T follicular helper cell (primary cell): Measurements from ENCODE around the gene RUNX2.
A peak's percentile ranks its signal among the peaks of the same experiment; 100 is the strongest.
"Not testable (repeated sequence)": the region's sequence is repeated elsewhere in the genome, so short reads cannot be mapped to it uniquely, and the experiment has no call there.

Experiments
- DNase-seq: peaks from one replicate; pipeline ENCODE4 v3.0.0-alpha.2; 2020; ENCODE audit warnings: low read depth
- total RNA-seq, 2 experiments: gene quantifications; one replicate each; lab custom pipeline; 2026; lab: John Stamatoyannopoulos, UW

RUNX2 gene
- 31.0 to 41.3 reads per million in 2 experiments for total RNA-seq

DNA sequence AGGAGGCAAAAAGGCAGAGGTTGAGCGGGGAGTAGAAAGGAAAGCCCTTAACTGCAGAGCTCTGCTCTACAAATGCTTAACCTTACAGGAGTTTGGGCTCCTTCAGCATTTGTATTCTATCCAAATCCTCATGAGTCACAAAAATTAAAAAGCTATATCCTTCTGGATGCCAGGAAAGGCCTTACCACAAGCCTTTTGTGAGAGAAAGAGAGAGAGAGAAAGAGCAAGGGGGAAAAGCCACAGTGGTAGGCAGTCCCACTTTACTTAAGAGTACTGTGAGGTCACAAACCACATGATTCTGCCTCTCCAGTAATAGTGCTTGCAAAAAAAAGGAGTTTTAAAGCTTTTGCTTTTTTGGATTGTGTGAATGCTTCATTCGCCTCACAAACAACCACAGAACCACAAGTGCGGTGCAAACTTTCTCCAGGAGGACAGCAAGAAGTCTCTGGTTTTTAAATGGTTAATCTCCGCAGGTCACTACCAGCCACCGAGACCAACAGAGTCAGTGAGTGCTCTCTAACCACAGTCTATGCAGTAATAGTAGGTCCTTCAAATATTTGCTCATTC, at the start of gene RUNX2:
RUNX2 (plus strand) TSS at position 375 of the 567 bp plus-strand sequence. CDS start 397 bp downstream, outside the sequence.
- no peak for DNase-seq

DNA sequence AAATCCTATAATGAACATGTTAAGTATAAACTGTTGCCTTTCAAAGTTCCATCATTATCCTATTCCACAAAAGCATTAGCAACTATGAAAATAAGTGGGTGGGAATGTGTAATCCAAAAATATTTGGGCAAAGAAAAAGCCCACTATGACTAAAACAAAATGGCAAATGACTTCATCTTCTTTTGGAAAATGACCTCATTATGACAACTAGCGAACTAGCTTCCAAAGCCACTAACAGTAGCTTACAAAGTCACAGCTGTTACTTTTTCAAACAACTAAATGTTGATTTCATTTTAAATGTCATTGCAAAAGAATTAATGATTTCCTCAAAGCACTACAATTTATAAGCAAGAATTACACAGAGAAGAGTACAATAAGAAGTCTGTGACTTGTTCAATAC, 49.8 kb upstream of the RUNX2 start:
- no peak for DNase-seq

DNA sequence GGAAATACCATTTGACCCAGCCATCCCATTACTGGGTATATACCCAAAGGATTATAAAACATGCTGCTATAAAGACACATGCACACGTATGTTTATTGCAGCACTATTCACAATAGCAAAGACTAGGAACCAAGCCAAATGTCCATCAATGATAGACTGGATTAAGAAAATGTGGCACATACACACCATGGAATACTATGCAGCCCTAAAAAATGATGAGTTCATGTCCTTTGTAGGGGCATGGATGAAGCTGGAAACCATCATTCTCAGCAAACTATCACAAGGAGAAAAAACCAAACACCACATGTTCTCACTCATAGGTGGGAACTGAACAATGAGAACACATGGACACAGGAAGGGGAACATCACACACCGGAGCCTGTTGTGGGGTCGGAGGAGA, 41.4 kb upstream of the RUNX2 start:
- not testable (repeated sequence) for DNase-seq

DNA sequence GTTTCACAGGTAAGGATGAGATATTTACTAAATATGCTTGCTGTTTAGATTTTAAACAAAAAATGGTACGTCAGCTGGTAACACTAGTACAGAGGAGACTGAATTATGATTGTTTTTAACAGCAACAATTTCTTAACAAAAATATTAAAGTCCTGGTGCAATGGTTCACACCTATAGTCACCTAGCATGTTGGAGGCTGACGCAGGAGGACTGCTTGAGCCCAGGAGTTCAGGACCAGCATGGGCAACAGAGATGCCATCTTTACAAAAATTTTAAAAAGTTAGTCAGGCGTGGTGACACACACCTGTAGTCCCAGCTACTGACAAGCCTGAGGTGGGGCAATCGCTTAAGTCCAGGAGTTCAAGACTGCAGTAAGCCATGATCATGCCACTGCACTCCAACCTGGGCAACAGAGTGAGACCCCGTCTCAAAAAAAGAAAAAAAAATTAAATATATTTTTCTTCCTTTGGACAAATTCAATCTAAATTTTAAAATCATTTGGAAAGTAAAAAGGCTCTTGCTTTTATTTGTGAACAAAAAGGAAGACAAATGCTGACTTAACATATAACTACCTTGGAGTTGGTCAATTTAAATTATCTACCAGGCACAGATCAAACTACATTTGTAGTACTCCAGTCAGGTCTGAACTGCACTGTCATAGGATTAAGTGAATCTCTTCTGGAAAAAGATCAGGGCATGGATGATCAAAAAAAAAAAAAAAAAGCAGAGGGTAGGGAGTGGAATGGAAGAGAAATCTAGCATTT, 38.2 kb upstream of the RUNX2 start:
- DNase-seq = no peak

DNA sequence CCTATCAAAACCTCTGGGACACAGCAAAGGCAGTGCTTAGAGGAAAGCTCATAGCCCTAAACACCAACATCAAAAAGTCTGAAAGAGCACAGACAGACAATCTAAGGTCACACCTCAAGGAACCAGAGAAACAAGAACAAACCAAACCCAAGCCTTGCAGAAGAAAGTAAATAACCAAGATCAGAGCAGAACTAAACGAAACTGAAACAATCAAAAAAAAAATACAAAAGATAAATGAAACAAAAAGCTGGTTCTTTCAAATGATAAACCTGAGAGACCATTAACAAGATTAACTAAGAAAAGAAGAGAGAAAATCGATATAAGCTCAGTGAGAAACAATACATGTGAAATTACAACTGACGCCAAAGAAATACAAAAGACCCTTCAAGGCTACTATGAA, 34.8 kb upstream of the RUNX2 start:
- DNase-seq = no peak

DNA sequence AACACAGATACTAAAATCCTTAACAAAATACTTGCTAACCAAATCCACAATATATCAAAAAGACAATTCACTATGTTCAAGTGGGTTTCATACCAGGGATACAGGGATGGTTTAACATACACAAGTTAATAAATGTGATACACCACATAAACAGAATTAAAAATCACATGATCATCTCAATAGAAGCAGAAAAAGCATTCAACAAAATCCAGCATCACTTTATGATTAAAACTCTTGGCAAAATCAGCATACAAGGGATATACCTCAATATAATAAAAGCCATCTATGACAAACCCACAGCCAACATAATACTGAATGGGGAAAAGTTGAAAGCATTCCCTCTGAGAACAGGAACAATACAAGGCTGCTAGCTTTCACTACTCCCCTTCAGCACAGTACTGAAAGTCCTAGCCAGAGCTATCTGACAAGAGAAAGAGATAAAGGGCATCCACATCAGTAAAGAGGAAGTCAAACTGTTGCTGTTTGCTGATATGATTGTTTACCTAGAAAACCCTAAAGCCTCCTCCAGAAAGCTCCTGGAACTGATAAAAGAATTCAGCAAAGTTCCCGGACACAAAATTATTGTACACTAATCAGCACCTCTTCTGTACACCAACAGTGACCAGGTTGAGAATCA, 33.9 kb upstream of the RUNX2 start:
- DNase-seq = not testable (repeated sequence)

DNA sequence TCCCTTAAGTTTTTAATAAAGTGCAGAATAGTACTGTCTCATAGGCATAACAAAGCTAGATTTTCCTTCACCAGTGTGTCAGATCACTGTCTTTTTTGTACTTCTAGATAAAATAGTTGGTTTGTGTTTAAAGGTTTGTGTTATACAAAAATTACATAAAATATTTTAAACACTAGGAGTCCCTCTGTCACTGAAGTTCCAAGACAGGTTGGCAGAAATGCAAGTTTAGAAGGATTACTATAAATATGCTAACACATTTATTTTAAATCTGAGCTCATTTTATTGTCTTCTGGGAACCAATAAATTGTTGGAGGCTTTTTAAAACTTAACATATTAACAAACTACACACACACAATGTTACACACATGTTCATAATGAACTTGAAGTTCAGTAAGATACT, 30.8 kb upstream of the RUNX2 start:
- DNase-seq = no peak

DNA sequence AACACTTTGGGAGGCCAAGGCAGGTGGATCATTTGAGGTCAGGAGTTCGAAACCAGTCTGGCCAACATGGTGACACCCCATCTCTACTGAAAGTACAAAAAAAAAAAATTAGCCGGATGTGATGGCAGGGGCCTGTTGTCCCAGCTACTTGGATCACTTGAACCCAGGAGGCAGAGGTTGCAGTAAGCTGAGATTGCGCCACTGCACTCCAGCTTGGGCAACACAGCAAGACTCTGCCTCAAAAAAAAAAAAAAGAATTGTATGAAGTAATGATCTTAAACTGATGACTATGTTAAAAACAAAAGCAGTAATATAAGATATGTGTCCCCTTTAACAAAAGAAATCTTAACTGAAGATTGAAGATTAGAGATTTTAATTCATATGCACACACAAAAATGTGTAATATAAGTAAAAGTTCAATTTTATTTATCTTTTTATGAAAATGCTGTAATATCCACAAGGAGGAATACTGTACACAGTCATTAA, 29.0 kb upstream of the RUNX2 start:
- no peak for DNase-seq

DNA sequence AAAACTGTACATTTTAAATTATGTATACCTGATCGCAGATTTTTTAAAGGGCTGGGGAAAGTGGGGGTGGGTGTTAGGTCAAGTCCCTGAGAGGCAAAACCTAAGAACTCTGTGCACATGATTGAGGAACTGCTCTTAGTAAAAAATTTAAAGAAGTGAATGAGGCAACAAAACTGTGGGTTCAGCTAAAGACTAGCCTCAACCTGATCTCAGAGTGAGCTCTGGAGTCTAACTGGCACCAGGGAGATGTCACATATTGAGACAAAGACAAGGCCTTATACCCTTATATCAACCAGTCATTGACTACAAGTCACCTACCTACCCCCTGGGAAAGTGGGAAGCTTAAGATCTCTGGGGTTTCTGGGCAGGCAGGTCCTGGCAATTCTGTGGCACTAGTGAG, 27.4 kb upstream of the RUNX2 start:
- no peak for DNase-seq

DNA sequence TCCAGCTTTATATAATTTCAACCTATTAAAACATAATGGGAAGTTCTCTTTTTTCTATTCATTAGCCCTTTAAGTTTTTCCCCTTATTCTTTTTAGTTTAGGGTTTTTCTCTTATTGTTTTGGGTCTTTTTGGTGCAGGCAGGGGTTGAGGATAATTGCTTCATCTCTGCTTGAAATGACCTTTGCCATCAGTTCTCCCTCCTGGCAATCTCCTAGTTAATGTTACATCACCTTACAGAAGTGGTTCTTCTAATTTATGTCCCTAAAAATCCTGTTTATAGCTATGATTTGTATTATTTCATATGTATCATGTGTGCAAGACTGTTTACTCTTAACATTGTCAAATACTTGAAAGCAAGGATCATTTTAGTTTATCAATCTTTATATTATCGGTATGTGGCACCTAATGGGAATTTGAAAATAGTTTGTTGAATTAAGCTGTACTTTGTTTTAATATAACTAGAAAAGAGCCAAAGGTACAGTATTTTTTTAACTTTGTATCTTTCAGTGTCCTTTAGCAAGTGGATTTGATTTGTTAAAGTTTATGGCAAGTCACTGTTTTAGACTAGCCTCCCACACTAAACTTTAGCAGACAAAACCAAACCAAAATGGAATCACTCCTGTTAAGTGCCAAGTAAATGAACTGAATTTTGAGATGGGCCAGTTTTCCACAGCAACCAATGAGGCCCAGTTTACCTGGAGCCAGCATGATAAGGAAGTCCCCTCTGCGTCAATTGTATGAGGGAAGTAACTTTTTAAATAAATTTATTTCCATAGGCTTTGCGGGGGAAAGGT, 26.6 kb upstream of the RUNX2 start:
- no peak for DNase-seq

DNA sequence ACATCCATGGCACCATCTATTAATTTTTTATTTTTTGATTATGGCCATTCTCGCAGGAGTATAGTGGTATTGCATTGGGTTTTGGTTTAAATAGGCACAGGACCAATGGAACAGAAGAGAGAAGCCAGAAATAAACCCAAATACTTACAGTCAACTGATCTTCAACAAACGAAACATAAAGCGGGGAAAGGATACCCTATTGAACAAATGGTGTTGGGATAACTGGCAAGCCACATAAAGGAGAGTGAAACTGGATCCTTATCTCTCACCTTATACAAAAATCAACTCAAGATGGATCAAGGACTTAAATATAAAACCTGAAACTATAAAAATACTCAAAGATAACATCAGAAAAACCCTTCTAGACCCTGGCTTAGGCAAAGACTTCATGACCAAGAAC, 25.3 kb upstream of the RUNX2 start:
- DNase-seq = no peak

DNA sequence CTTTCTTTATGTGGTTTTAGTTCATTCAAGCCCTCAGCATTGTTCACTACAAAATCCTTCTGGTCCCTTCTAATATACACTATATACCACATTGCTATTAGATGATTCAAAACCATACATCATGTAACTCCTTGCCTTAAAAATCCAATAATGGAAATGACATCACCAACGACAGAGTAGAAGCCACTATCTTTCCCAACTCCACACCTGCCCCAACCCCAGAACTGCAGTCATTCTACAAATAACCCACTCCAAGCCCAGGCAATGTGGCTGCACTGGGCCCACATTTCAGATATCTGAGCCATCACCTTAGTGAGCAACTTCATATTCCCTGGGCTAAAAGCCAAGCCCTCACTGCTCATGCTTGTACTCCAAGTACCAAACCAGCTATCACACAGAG, 22.6 kb upstream of the RUNX2 start:
- no peak for DNase-seq

DNA sequence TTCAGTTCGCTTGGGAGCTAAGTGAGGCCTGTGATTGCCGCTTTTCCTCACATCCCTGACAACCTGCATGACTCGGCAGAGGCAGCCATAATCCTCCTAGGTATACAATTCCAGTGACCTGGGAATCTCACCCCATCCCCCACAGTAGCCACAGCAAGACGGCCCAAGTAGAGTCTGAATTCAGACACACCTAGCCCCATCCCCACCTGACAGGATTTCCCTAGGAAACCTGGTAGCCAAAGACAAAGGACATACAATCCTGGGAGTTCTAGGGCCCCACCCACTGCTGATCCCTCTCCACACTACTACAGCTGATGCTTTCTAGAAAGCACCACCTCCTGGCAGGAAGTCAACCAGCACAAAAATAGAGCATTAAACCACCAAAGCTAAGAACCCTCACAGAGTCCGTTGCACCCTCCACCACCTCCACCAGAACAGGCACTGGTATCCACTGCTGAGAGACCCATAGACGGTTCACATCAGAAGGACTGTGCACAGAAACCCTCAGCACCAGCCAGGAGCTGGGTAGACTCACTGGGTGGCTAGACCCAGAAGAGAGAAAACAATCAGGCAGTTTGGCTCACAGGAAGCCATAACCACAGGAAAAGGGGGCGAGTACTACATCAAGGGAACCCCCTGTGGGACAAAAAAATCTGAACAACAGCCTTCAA, 17.9 kb upstream of the RUNX2 start:
- DNase-seq = peak; percentile 2

DNA sequence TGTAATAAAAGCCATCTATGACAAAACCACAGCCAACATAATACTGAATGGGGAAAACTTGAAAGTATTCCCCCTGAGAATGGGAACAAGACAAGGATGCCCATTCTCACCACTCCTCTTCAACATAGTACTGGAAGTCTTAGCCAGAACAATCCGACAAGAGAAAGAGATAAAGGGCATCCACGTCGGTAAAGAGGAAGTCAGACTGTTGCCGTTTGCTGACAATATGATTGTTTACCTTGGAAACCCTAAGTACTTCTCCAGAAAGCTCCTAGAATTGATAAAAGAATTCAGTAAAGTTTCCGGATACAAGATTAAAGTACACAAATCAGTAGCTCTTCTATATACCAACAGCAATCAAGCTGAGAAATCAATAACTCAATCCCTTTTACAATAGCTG, 14.0 kb upstream of the RUNX2 start:
- DNase-seq = no peak

DNA sequence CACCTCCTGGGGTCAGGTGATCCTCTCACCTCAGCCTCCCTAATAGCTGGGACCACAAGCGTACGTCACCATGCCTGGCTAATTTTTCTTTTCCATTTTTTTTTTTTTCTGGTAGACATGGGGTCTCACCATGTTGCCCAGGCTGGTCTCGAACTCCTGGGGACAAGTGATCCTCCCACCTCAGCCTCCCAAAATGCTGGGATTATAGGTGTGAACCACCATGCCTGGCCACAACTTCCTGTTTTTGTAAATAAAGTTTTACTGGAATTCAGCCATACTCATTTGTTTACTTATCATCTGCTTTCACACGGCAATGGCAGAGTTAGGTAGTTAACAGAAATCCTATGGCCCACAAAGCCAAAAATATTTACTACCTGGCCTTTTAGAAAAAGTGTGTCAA, 7.8 kb upstream of the RUNX2 start:
- no peak for DNase-seq

DNA sequence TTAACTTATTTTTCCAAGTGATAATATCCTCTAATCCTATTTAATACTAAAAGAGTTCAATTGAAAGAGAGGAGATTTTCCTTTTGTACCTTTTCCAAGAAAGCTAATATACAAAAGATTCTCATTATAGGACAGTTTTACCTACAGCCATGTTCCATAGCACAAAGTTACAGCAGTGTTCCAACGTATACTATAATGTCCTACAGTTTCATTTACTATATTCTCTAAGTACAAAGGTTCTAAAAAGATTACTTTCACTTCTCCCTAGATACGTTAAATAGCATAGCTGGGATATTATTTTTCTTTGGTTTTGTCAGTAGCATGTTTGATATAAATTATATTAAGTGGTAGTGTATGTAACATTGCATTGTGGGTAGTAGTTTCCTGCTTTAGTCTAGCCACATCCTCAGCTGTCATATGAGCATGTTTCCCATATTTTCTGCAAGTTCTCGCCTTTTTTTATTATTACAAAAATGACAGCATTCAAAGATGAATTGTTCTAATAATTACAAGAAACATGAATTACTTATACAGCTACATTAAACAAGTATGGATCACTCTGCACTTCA, 4.4 kb upstream of the RUNX2 start:
- DNase-seq = no peak

DNA sequence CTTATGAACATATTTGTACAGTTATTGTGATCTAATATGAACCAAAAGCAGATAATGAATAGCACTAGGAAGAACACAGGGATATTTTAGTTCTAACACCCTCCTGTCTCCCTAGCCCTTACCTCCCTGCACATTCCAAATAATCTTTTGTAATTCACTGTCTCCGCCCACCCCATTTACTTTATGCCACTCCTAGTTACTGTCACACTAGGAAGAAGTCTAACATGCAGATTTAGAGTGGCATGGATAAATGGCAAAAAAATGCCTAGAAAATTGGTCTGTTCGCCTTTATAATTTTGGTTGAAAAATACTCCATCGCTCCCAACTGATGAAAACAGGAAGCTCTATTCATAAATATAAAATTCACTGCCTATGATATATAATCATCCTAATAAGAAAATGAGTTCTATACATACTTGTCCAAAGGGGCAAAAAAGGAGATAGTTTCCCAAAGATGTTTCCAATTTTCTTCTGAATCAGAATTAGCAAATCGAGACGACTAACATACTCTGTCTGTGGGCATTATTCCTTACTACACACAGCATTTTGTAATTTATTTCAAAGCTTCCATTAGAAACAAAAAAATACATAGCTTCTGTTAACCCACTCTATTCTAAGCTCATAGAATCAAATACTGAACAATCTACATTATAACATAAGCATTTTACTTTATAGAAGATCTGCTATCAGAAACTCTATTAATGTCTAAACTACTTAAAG, 1.3 kb upstream of the RUNX2 start:
- no peak for DNase-seq

DNA sequence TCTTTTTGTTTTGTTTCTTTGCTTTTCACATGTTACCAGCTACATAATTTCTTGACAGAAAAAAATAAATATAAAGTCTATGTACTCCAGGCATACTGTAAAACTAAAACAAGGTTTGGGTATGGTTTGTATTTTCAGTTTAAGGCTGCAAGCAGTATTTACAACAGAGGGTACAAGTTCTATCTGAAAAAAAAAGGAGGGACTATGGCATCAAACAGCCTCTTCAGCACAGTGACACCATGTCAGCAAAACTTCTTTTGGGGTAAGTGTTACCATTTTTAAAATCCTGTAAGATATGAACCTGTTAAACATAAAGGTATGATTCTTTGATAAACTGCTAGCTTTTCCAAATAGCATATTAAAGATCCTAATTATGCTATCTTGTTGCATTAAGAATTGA, 393 bp downstream of the RUNX2 start:
- DNase-seq = no peak

DNA sequence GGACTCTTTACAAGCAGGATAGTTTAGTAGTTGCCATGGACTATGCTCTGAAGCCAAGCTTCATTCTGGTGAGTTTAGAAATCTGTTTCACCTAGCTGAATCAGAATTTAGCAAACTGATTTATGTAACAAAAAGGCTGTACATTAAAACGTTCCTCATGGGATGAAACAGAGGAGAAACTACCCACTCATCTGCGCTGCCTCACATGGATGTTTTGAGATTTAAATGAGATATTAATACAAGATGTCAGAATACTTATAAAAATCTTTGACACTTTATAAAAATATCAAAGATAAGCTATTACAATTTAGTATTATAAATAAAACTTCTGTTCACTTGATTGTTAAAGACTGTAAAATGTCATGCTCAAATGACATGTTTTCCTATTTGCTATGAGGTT, 16.8 kb downstream of the RUNX2 start:
- DNase-seq = no peak

DNA sequence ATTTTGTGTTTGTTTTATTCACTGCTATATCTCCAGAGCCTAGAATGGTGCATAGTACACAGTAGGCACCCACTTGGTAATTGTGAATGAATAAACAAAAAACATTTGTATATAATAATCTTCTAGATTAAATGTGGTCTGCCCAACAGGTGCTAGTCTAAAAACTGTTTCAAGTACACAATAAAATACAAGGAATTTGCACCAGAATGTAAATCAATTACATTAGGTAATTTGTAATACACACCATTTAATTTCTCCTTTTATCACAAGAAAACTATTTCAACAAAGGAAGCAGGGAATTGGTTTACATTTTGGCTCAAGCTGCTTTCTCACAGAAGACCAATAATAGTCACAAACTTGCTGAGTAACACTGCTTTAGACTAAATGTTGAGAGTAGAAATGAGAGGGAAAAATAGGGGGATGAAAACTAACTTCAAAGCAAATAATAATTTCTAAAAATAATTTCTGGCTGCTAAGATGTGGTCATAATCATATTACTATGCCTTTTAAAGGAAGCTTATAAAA, 22.1 kb downstream of the RUNX2 start:
- DNase-seq = no peak

DNA sequence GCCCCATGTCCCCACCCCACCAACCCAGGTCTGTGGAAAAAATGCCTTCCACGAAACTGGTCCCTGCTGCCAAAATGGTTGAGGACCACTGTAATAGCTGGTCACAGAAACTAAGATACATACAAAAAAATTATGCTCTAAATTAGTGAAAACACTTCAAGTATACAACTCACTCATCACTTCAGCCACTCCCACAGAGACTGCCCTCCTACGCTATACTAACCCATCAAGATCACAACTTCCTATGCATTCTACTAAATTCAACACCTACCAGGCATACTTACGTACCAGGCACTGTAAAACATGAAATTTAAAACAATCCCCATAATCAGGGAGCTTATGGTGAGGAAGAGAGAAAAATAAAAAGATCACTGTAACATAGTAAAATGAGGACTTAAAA, 22.9 kb downstream of the RUNX2 start:
- no peak for DNase-seq
